Peyer's patch (tissue), 4 donors: ENCODE results near the gene ENAH.

Experiments
- POLR2A ChIP-seq, 2 donors: fragments of 450-650 bp; IDR thresholded peaks; one replicate each; pipeline ENCODE4 v1.5.1; 2017; ENCODE audit warnings: antibody characterized with exemption in 2 of 2, mild to moderate bottlenecking in 2 of 2, moderate library complexity in 2 of 2
- TF ChIP-seq, protein P1 (sequence below), 6 experiments: fragments of 450-650 bp in 4 of 6; fragments of 200-600 bp in 2 of 6; sonication (generic) in 1 of 6; IDR thresholded peaks; one replicate each; pipeline ENCODE4 v1.5.1; 2017 to 2019; ENCODE audit warnings: antibody characterized with exemption in 6 of 6, mild to moderate bottlenecking in 3 of 6, moderate library complexity in 1 of 6

DNA sequence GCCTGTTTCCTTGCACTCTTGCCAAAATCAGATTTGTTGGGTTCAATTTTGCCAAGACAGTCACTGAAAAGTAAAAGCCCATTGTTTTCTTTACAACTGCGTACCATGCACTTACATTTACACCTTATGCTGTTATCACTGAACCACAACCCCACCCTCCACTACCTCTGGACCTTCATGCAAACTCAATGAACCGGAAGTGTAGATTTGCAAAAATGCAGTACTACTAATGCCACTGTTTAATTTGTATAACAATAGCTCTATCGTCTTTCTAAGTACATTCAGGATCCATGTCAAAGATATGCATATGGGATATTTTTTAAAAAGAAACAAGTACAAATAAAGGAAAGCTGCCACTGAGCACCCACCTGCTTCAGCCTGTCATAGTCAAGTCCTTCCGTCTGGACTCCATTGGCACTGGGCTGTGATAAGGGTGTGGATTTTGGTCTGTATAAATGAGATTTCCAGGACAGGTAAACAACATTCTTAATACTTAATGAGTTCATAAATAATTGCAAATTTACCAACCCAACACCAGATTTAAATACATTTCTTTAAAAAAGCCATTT lies 152.2 kb downstream of the ENAH start:
- TF ChIP-seq, protein P1, sequence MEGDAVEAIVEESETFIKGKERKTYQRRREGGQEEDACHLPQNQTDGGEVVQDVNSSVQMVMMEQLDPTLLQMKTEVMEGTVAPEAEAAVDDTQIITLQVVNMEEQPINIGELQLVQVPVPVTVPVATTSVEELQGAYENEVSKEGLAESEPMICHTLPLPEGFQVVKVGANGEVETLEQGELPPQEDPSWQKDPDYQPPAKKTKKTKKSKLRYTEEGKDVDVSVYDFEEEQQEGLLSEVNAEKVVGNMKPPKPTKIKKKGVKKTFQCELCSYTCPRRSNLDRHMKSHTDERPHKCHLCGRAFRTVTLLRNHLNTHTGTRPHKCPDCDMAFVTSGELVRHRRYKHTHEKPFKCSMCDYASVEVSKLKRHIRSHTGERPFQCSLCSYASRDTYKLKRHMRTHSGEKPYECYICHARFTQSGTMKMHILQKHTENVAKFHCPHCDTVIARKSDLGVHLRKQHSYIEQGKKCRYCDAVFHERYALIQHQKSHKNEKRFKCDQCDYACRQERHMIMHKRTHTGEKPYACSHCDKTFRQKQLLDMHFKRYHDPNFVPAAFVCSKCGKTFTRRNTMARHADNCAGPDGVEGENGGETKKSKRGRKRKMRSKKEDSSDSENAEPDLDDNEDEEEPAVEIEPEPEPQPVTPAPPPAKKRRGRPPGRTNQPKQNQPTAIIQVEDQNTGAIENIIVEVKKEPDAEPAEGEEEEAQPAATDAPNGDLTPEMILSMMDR (IDR thresholded peaks at IDR 0.05) = no peak
- TF ChIP-seq POLR2A (IDR thresholded peaks at IDR 0.05) = no peak
